HL-60 (cell line): Measurements from ENCODE around the gene MST1.

Experiments
- POLR2AphosphoS5 ChIP-seq: IDR thresholded peaks from 2 replicates; pipeline ENCODE4 v1.6.1; 2012; ENCODE audit warnings: low read depth
- SPI1 ChIP-seq: IDR thresholded peaks from 2 replicates; pipeline ENCODE4 v1.6.1; 2012; ENCODE audit warnings: low read depth, mild to moderate bottlenecking, borderline replicate concordance
- TF ChIP-seq, protein P1 (sequence below): IDR thresholded peaks from 2 replicates; pipeline ENCODE4 v1.6.1; 2012; ENCODE audit warnings: low read depth; ENCODE audit not compliant: insufficient replicate concordance
- TF ChIP-seq, protein P2 (sequence below): IDR thresholded peaks from one replicate; pipeline ENCODE4 v1.5.1; 2011; ENCODE audit warnings: low read length, control low read depth, inconsistent platforms; ENCODE audit not compliant: insufficient read depth

DNA sequence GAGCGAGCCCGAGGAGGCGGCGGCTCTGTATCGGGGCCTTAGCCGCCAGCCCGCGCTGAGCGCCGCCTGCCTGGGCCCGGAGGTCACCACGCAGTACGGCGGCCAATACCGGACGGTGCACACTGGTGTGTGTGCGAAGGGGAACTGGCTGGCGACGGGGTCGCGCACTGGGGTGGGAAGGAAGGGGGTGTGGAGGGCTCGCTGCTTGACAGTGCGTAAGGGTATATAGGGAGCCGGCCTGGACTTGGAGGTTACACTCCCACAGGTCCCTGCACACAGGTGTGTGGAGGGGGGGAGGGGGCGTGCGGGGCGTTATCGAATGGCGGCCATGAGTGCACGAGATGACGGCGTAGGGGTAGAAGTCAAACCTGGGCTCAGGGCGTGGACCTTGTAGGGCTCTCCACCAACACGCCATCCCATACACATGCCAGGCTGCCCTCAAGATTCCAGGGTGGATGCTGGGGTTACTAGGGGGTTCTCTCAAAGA, 14.7 kb downstream of the MST1 start:
- TF ChIP-seq, protein P1, sequence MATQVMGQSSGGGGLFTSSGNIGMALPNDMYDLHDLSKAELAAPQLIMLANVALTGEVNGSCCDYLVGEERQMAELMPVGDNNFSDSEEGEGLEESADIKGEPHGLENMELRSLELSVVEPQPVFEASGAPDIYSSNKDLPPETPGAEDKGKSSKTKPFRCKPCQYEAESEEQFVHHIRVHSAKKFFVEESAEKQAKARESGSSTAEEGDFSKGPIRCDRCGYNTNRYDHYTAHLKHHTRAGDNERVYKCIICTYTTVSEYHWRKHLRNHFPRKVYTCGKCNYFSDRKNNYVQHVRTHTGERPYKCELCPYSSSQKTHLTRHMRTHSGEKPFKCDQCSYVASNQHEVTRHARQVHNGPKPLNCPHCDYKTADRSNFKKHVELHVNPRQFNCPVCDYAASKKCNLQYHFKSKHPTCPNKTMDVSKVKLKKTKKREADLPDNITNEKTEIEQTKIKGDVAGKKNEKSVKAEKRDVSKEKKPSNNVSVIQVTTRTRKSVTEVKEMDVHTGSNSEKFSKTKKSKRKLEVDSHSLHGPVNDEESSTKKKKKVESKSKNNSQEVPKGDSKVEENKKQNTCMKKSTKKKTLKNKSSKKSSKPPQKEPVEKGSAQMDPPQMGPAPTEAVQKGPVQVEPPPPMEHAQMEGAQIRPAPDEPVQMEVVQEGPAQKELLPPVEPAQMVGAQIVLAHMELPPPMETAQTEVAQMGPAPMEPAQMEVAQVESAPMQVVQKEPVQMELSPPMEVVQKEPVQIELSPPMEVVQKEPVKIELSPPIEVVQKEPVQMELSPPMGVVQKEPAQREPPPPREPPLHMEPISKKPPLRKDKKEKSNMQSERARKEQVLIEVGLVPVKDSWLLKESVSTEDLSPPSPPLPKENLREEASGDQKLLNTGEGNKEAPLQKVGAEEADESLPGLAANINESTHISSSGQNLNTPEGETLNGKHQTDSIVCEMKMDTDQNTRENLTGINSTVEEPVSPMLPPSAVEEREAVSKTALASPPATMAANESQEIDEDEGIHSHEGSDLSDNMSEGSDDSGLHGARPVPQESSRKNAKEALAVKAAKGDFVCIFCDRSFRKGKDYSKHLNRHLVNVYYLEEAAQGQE = no peak
- TF ChIP-seq, protein P2, sequence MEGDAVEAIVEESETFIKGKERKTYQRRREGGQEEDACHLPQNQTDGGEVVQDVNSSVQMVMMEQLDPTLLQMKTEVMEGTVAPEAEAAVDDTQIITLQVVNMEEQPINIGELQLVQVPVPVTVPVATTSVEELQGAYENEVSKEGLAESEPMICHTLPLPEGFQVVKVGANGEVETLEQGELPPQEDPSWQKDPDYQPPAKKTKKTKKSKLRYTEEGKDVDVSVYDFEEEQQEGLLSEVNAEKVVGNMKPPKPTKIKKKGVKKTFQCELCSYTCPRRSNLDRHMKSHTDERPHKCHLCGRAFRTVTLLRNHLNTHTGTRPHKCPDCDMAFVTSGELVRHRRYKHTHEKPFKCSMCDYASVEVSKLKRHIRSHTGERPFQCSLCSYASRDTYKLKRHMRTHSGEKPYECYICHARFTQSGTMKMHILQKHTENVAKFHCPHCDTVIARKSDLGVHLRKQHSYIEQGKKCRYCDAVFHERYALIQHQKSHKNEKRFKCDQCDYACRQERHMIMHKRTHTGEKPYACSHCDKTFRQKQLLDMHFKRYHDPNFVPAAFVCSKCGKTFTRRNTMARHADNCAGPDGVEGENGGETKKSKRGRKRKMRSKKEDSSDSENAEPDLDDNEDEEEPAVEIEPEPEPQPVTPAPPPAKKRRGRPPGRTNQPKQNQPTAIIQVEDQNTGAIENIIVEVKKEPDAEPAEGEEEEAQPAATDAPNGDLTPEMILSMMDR = no peak
- 0 out of 2 replicates have a peak, but pooled peaks have one; percentile 2 for TF ChIP-seq POLR2AphosphoS5
- peak; percentile 32; the same call in 1 of the 2 replicates for TF ChIP-seq SPI1
